DMS153 treated with DMSO at 0.1 percent for 48 hours (cell line): ENCODE results near the gene ZIC4.

ENCODE experiments used
- DNase-seq: peaks from one replicate; lab custom pipeline; 2025; ENCODE audit not compliant: unreplicated experiment; lab: John Stamatoyannopoulos, UW

ZIC4 gene

DNA sequence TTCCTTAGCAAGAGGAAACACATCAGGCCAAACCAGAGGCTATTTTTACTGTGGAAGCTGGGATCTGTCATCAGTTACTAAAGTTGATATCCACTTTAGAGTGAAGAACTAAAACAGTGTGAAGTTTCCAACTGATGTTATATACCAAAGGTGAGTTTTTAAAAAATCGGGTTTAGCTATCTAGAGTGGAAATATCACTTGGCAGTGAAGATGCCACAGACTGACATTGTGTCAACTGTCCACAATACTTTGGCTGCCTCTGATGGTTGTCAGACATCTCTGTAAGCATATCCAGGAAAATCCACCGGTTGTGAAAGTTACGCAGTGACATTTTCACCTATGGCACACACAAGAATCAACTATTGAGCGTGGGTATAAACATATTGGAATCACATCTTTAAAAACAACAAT is 12.0 kb upstream of the ZIC4 start:
- DNase-seq: no peak

DNA sequence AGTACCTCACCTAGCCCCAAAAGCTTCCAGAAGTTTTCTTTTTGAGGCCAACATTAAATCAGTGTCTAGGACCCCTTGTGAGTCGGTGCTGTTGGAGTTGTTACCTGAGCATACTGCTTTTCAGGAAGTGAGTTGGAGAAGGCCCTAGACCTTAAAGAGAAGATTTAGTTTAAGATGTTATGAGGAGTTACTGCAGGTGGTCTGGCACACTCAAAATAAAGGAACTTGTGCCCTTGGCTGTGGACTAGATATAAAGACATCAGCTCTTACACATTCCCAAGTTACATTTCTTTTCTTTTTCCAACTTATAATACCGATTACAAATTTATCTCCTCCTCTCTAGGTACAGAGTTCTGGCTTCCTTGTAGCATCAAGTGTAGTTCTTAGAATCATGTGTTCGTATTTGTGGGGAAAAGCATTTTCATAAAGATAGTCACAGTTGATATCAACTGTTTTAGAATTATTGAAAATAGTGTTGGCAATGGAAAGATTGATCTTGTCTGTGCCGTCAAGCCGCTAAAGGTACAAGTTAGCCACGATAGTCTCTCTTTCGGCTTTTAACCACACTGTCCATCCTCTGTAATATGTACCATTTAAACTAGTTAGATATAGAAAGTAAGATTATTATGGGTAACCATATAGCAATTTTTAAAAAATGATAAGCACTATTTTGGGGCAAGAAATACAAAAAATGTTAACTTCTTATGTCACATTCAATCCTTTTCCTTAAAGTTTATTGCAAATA is 11.4 kb upstream of the ZIC4 start:
- DNase-seq: no peak

DNA sequence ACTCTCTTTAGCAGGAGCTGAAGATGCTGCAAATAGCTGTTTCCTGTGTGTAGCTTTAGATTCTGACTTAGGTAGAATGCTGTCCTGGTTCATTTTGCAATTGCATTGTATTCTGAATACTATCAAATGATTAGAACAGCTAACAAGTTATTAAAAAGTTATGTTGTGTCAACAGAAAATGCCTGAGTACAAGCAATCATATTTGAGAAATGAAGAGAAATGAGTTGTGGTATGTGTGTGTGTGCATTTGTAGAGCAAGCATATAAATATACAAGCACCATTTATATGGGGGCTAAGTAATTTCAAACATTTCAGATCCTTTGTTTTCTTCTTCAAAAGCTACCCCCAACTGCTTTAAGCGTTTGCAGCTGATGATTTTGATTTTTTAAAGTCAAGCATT is 10.6 kb upstream of the ZIC4 start:
- no peak for DNase-seq

DNA sequence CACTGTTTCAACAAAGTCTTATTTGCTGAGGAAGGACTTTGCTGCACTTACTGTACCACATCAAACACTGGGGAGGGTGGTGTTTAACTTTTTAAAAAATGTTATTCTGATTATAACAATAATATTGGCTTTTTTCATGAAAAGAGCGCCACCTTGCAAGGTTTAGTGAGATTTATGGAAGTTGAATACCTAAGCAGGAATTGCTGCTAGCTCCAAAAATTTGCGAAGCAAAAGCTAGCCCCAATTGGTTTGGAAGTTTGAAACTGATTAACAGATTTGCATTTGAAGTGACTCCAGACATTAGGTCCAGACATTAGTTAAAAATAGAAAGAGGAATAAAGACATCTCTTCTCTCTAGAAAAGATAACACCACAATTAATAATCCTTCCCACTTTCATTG is 9.5 kb upstream of the ZIC4 start:
- no peak for DNase-seq

DNA sequence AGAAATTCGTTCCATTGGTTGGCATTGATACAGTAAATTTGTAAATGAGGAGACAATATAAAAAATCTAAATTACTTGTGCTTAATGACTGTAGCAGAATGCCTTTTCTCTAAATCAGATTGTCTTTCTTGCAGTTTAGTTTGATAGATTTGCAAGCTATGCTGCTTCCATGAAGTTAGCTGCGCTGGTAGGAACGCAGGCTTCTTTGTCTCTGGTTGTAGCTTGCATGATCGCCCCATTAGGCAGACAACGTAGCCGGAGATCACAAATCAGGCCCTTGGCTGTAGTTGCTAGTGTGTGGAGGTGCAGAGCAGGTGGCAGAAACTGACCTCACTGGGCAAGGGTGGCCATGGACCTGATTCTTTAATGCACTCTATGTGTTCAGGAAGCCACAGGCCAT is 8.9 kb upstream of the ZIC4 start:
- no peak for DNase-seq

DNA sequence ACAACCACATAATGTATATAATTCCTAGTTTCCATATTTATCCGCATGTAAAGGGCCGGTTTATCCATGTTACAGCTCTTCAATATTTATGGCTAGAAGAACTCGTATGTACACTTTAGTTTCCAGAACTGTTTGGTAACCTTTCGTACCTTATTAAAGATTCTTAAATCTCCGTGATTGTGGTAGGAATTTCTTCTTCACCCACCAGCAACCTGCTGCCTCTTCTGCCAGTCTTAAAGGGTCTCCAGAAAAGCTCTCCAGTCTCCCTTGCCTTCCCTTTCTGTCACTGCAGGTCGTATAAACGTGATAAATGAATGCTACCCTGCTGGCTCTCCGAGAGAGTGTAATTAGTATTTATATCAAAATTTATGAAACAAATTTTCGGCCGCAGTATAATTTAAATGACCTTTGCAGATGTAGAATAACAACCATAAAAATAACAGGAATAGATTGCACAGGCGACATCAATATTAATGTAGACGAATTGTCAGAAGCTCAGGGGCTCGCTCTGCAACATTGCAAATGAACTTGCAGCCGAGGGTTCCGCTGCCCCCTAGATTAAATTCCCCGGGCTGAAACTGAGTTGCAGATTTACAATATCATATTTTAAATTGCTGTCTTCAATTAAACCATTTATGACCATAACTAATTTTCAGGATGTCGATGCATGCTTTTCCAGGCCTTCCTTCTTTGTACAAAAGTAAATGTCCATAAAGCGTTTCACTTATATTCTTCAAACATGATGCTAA is 8.2 kb upstream of the ZIC4 start:
- no peak for DNase-seq

DNA sequence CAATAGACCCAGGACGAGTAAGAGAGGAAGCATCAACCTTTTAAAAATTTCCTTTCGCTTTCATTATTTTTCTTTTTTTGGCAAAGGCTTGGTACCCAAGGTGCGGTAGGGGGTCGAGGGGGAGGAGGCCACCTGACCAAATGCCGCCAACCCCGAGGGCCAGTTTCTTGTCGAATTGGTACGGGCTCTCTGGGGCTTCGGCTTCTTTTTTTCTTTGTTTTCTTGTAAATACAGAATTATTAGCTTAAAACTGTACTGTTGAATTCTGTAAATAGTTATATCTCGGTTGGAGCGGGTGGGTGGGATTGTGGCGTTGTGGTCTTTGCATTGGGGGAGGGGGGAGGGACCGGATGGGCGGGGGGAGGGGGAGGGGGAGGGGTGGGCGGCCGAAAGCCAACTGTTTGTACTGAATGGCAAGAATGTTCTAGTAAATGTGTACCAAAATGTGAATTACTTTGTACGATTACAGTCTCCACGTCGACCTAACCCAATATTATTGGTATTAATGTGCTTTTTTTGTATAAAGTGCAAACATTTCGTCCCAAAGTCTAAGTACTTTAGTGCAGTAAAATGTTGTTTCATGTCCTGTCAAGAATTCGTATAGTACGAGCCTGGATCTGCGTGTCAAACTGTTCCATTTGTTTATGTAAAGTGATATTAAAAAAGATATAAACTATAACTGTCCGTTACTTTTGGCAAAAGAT is 7.5 kb upstream of the ZIC4 start:
- no peak for DNase-seq

DNA sequence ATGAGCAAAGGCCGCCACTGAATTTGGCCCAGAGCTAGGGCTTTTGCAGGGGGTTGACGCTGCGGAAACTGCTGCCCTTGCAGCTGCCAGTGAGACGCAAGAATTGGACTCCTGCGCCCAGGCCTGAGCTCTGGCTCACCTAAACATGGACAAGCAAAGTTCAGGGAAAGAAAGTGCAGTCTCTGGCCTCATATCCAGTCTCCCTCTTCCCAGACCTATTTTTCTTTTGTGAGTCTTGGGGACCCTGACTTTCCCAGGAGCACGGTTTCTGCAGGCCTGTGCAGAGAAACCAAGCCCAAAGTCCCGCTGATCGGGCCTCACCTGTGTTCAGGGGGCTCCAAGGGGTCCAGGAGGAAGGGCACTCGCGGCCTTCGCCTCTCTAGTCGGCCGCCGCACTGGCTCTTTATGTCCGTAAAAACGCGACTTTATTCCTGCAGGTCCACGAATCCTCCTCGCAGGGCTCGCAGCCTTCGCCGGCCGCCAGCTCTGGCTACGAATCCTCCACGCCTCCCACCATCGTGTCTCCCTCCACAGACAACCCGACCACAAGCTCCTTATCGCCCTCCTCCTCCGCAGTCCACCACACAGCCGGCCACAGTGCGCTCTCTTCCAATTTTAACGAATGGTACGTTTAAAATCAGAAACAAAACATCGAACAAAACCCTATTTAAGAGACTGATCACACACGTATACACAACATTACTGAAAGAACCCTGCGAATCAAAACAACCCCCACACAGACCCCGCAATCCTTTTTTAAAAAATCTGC is 6.8 kb upstream of the ZIC4 start:
- no peak for DNase-seq

DNA sequence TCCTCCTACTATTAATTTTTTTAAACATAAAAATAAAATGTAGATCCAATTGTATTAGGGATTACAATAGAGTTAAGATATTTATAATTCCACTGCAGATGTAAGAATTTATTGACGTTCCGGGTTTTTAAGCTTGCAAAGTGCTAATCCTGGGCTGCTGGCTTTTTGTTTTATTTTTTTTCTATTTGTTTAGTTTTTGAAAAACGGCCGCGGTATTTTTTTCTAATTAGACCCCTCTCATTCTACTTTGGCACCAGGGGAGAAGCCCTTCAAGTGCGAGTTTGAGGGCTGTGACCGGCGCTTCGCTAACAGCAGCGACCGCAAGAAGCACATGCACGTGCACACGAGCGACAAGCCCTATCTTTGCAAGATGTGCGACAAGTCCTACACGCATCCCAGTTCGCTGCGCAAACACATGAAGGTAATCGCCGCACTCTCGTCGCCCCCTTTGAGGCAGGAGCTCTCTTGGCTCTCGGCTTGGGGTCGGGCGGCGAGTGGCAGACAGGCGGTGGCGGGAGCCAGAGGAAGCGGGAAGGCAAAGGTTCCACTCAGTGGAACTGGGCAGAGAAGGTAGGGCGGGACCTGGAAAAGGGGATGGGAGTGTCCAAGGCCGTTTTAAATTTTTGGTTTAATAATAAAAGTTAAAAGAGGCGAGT is 6.0 kb upstream of the ZIC4 start:
- DNase-seq: no peak

DNA sequence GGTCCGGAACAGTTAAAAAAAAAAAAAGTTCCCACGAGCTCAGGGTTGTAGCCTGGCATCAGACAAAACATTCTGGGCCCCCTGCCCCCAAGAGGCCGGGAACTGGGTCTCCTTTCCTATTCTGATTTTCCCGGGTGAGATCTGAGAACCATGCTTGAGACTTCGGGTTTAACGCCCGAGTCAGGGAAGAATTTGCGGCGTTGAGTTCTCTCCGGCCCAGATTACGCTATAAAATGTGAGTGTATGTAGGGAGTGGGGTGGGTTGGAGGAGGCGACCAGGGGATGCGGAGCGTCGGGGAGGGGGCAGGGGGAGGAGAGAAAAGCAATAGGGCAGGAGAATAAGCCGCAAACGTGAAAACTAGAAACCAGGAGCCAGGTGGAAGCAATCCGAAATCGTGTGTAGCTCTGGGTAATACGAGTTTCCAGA is 5.5 kb upstream of the ZIC4 start:
- DNase-seq: no peak

DNA sequence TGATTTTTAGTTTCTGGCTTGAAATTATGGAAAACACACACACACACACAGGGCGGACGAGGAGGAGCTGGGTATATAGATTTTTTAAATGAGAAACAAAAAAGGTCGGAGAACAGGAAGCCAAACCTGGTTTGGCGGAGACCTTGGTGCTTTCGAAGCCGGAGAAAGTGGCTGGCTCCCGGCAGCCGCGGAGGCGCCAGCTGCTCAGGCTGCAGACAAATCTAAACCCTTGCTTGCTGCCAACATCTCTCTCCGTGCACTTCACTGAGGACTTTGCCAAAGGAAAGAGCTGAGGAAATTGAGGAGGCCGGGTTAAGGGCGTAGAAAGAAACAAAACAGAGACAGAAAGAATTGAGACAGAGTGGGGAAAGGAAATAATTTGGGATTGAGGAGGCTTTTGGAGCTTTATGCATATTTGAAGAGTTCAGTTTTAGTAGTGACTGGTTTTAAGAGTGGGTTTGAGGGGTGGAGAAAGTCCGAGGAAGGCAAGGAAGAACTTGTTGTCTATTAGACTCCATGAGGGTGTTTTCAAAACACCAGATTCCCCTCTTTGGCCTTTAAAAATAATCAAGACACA is 5.0 kb upstream of the ZIC4 start:
- DNase-seq: no peak

DNA sequence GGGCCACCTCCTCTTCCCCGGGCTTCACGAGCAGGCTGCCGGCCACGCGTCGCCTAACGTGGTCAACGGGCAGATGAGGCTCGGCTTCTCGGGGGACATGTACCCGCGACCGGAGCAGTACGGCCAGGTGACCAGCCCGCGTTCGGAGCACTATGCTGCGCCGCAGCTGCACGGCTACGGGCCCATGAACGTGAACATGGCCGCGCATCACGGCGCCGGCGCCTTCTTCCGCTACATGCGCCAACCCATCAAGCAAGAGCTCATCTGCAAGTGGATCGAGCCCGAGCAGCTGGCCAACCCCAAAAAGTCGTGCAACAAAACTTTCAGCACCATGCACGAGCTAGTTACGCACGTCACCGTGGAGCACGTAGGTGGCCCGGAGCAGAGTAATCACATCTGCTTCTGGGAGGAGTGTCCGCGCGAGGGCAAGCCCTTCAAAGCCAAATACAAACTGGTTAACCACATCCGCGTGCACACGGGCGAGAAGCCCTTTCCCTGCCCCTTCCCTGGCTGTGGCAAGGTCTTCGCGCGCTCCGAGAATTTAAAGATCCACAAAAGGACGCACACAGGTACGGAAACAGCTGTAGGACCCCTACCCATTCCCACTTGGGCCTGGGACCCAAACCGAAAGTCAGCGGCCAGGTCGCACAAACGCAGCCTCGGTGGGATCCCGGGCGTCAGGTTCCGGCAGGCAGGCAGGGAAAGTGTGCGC is 4.3 kb upstream of the ZIC4 start:
- no peak for DNase-seq

DNA sequence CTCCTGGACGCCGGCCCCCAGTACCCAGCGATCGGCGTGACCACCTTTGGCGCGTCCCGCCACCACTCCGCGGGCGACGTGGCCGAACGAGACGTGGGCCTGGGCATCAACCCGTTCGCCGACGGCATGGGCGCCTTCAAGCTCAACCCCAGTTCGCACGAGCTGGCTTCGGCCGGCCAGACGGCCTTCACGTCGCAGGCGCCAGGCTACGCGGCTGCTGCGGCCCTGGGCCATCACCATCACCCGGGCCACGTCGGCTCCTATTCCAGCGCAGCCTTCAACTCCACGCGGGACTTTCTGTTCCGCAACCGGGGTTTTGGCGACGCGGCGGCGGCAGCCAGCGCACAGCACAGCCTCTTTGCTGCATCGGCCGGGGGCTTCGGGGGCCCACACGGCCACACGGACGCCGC is 3.8 kb upstream of the ZIC4 start:
- no peak for DNase-seq

DNA sequence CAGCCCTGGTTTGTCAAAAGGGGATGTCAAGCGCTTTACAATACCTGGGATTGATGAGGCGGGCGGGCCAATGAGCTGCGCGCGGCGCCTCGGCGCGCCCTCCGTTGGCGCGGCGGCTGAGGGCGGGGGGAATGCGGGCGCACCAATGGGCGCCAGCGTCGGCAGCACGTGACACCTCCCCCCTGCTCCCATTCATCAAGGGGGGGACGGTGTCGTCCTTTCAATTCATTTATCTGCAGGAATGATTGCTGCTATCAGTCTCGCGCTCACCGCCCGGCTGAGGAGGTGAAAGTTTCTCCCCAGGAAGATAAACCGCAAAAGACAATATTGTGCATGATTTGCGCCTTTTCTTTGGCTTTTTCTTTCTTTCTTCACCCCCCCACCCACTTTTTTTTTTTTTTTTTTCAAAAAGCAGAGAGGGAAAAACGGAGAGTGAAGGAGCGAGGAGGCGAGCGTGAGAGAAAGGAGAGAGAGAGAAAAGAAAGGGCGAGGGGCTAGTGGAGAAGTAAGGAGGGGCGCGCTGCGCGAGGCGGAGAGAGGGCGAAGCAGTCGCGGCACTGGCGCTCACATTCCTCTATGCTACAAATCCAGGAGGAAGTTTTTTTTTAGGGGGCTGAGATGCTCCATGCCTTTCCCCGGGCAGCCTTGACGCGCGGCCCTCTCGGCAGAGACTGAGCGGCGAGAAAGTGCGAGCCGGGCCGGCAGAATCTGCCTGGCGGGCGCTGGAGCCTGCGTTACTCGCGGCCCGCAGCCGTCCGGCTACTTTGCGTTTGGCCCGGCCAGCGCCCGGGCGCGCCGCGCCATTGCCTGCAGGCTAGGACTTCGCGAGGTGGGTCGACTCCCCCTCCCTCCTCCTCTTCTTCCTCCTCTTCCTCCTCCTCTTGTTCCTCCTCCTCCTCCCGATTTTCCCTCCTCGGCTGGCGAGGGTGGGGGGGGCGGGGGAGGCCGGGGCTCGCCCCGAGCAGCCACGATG is 3.1 kb upstream of the ZIC4 start, which contains the start of gene ZIC1:
Gene ZIC1, plus strand, starts transcription at position 223 of the 973 bp plus-strand sequence. Its CDS starts 748 bp downstream, at position 971.
- no peak for DNase-seq

DNA sequence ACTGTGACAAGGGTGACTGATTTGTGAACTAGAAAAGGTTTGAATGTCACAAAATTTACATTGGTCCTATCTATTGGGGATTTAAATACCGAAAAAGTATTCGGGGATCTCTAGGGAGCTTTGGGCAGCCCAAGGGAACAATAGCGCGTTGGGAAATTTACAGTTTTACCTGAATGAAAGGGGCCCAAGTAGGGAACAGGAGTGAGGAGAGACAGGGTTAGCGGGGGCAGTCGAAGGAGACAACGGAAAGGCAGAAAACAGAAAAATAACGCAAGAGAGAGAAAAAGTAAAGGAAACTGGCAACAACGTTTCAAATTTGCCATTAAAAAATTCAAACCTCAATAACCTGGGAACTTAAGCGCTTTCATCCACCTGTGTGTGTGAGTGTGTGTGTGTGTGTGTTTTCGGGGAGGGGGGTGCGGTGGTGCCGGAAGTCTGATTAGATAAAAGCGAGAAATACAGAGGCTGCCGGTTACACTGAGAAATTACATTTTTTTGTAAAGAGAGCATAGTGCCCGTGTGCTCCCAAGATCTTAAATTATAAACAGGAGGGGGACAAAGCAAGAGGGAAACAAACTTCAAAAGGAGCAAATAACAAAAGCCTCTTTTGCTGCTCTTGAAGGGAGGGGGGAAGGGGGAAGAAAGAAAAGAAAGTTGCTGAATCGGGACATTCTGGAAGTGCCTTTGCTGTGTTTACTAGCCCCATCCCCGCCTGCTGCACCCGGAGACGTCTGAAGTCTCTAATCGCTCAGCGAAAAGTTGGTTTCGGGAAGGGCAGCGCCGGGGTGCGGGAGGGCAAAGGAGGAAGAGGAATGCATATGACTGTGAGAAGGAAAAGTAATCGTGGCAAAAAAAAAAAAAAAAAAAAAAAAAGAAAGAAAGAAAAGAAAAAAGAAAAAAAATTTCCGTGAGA is 2.1 kb upstream of the ZIC4 start:
- DNase-seq: no peak

DNA sequence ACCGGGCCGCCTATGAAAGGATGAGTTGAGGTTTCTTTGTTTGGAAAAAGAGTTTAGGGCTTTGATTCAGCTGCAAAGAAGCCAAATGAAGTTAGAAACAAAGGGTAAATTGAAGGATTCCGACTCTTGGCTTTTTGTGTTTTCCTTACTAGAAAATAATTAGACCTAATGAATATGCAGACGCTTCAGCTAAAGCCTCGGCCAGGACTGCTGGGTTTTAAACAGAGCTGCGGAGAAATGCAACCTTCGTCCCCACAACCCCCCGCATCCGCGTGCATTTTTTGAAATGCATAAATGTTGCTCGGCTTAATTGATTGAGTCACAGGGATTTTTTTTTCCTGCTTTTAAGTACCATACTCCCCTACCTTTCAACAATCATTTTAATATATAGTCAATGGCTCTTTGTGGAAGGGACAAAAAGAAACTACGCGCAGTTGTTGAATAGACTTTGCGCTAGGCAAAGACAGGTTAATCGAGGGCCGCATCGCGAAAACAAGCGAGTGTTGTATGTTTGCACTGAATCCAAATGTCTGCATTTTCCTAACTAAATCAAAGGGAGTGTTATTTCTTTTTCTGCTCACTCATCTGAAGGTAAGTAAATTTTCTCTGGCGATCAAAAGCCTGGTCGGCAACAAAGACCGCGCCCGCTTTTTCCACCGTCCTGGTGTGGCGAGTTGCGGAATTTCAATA is 1.3 kb upstream of the ZIC4 start:
- DNase-seq: no peak

DNA sequence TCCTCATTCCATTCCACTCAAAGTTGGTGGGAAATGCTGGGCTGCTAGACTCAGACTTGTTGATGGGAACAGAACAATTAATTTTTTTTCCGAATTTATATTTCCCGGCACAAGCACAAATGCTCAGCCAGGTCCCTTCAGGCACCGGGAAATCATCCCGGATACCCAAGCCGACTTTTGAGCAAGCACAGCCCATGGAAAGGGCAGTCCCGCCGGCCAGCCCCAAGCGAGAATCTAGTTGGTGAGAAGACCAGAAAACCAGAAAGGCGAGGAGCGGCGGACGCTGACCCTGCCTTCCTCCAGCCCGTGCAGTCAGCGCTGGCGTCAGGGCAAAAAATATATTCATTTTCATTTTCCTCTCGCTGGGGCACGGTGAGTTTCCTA is 763 bp upstream of the ZIC4 start:
- DNase-seq: no peak
